D721Med (cell line): ENCODE data around the gene ANKRD28.

Experiments
- DNase-seq: peaks from one replicate; pipeline ENCODE4 v3.0.0; 2011; ENCODE audit warnings: low spot score; ENCODE audit not compliant: insufficient read length
- FAIRE-seq: peaks from 2 replicates; lab custom pipeline; 2011; peaks lifted over from hg19 to GRCh38; lab: Jason Lieb, UNC
- CTCF ChIP-seq: IDR thresholded peaks from 2 replicates; pipeline ENCODE4 v1.5.1; 2012; ENCODE audit warnings: mild to moderate bottlenecking, control low read depth; ENCODE audit not compliant: insufficient read depth; ENCODE audit errors: missing control alignments

The ANKRD28 gene

DNA sequence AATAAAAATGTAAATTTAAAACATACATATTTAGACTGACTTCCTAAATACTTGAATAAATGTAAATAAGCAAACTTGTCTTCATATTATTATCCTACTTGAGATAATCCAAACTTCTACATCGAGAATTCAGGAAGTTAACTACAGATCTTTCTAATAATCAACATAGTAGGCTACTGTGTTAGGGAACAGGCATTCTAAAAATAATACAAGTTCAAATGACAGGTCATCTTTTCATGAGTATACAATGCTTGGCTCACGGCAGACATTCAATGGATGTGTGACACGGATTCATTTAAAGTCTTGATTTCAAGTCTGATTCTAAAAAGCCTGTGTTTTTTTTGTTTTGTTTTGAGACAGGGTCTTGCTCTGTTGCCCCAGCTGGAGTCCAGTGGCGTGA lies 107.5 kb downstream of the ANKRD28 start:
- FAIRE-seq (no peak), DNase-seq (no peak)
- TF ChIP-seq CTCF = no peak

GRCh38 chr3:15685927-15686326 lies 111.9 kb downstream of the ANKRD28 start:
- TF ChIP-seq CTCF = no peak
- DNase-seq (no peak), FAIRE-seq (no peak)

GRCh38 chr3:15683253-15683652 lies 114.5 kb downstream of the ANKRD28 start:
- FAIRE-seq = no peak
- no peak for TF ChIP-seq CTCF
- no peak for DNase-seq

- no peak for TF ChIP-seq CTCF
- no peak for FAIRE-seq
- DNase-seq = no peak
Measured at GRCh38 chr3:15682561-15683185, 115.1 kb downstream of the ANKRD28 start.

DNA sequence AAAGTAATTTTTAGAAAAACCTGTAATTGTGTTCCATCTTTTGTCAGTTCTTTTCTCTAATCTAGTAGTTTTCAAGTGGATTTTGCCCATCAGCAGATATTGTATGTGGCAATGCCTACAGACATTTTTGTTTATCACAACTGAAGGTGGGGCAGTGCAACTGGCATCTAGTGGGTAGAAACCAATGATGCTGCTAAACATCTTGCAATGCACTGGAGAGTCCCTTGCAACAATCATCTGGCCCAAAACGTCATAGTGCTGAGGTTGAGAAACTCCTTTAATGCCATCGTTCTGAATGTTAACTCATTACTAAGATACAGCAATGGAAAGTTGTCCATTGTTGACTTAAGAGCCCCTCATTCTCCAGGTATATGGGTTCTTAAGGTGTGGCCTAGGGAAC lies 116.1 kb downstream of the ANKRD28 start:
- no peak for TF ChIP-seq CTCF
- no peak for FAIRE-seq

GRCh38 chr3:15679306-15679705 lies 118.5 kb downstream of the ANKRD28 start:
- DNase-seq (no peak), FAIRE-seq (no peak)
- no peak for TF ChIP-seq CTCF

More for the DNA sequence above, 116.1 kb downstream of the ANKRD28 start:
- DNase-seq = no peak

DNA sequence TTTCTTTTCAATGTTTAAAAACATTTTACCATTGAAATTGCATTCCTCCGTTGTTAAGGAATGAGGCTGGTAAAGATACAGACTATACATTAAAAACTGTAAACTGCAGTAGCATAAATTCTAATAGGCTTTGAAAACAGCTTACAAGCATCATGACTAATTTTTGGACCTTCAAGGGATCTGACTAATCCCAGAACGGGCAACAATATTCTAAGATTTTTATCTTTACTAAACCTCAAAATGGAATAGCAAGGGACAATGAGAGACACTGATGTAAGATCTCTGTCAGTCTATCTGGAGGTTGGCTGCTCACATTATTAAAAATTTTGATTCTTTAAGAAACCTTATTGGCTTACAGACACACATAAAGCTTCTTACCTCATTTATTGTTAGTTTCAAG lies 121.5 kb downstream of the ANKRD28 start:
- TF ChIP-seq CTCF = no peak
- FAIRE-seq = no peak
- no peak for DNase-seq
